Caco-2 (cell line): ENCODE results near the gene ADGRD1. TPM values are rescaled to one million over a fixed set of nuclear protein-coding genes. Genes with fewer than 3 reads are reported as not detected.

Experiments
- BruUV-seq: library from RNA; stranded (reverse); fragments of 400-500 nt; replicated peaks from 2 replicates; lab custom pipeline; 2021; lab: Mats Ljungman, UMichigan
- CTCF ChIA-PET: fragments of 300-600 bp; sonication (Branson Sonifier 250); formaldehyde crosslinking; loops from one replicate; lab custom pipeline; 2022; ENCODE audit warnings: antibody characterized with exemption; lab: Charles Lee
- POLR2A ChIA-PET: fragments of 300-600 bp; sonication (Branson Sonifier 250); formaldehyde crosslinking; loops from one replicate; lab custom pipeline; 2022; ENCODE audit warnings: antibody characterized with exemption; lab: Charles Lee
- DNase-seq, 2 experiments: peaks; one replicate each; pipeline versions ENCODE4 v3.0.0 to v3.0.0-alpha.2; 2020 to 2022
- H3K27me3 ChIP-seq: replicated peaks from 2 replicates; pipeline ENCODE4 v1.6.0; 2011; ENCODE audit warnings: low read length; ENCODE audit not compliant: control insufficient read depth, insufficient read depth
- H3K36me3 ChIP-seq: 2 replicates; pipeline ENCODE4 v1.5.1; 2011; ENCODE audit warnings: low read length; ENCODE audit not compliant: control insufficient read depth, insufficient read depth
- H3K4me1 ChIP-seq: fragments of 250-450 bp; sonication (Bioruptor Pico); 2 replicates; pipeline ENCODE4 v1.5.1; 2020; ENCODE audit warnings: mild to moderate bottlenecking
- H3K4me3 ChIP-seq: 2 replicates; pipeline ENCODE4 v1.5.1; 2011; ENCODE audit warnings: low read depth, mild to moderate bottlenecking, control low read depth, low read length
- H3K9me3 ChIP-seq: fragments of 250-450 bp; sonication (Bioruptor Pico); 2 replicates; pipeline ENCODE4 v1.5.1; 2020; ENCODE audit warnings: mild to moderate bottlenecking, moderate library complexity
- H3K27ac Mint-ChIP-seq: one replicate; pipeline ENCODE4 v1.8.0; 2022; ENCODE audit warnings: mixed read lengths; ENCODE audit not compliant: unreplicated experiment
- H3K27me3 Mint-ChIP-seq: one replicate; pipeline ENCODE4 v1.8.0; 2022; ENCODE audit warnings: mixed read lengths; ENCODE audit not compliant: insufficient read depth, unreplicated experiment
- H3K36me3 Mint-ChIP-seq: one replicate; pipeline ENCODE4 v1.8.0; 2022; ENCODE audit warnings: mild to moderate bottlenecking, mixed read lengths; ENCODE audit not compliant: insufficient read depth, unreplicated experiment
- H3K4me1 Mint-ChIP-seq: one replicate; pipeline ENCODE4 v1.8.0; 2022; ENCODE audit warnings: low read depth, mixed read lengths; ENCODE audit not compliant: unreplicated experiment
- H3K4me3 Mint-ChIP-seq: one replicate; pipeline ENCODE4 v1.8.0; 2022; ENCODE audit warnings: mild to moderate bottlenecking, moderate library complexity, mixed read lengths; ENCODE audit not compliant: unreplicated experiment
- H3K9me3 Mint-ChIP-seq: one replicate; pipeline ENCODE4 v1.8.0; 2022; ENCODE audit warnings: mixed read lengths; ENCODE audit not compliant: unreplicated experiment
- CTCF ChIP-seq, 2 experiments: fragments of 200-600 bp in 1 of 2; IDR thresholded peaks; 1 replicate in 1 of 2; 2 replicates in 1 of 2; pipeline versions ENCODE4 v1.5.1 to v1.8.0; 2011 to 2022; ENCODE audit warnings: antibody characterized with exemption in 1 of 2, control low read depth in 1 of 2, inconsistent platforms in 1 of 2, low read depth in 1 of 2, low read length in 1 of 2, mild to moderate bottlenecking in 1 of 2, moderate library complexity in 1 of 2; ENCODE audit not compliant: insufficient read depth in 1 of 2, severe bottlenecking in 1 of 2, unreplicated experiment in 1 of 2
- intact Hi-C: fragments of 100-400 bp; cut with micrococcal nuclease; formaldehyde crosslinking; loops from one replicate; pipeline ENCODE4 v1.10.0; 2022; ENCODE audit not compliant: unreplicated experiment
- total RNA-seq: library from RNA; stranded (reverse); gene quantifications from 2 replicates; pipeline ENCODE4 v1.2.3, GENCODE V29; 2022

Gene ADGRD1
- total RNA-seq, 1 experiment from 2014 or later: 3.6 TPM

- no peak for TF ChIP-seq CTCF (IDR thresholded peaks at IDR 0.05; ENCODE audit: insufficient read depth in 1 of 2, low read depth in 1 of 2, low read length in 1 of 2, severe bottlenecking in 1 of 2, unreplicated experiment in 1 of 2)
- no peak overlapping the region for H3K4me3 ChIP-seq
- DNase-seq: peak in 1 of 2 experiments; percentile 30
- Mint-ChIP-seq H3K27ac (no peak overlapping the region), H3K36me3 (no peaks in the 10 kb centered on the region), H3K9me3 (no peaks in the 10 kb centered on the region), H3K4me1 (no peaks in the 10 kb centered on the region), H3K4me3 (no peak overlapping the region), H3K27me3 (peaks cover 4% of the 10 kb centered on the region)
- POLR2A ChIA-PET: no interaction called here
- intact Hi-C loops: no loop called here
- 0 out of 2 replicates have a peak, but pooled peaks cover 3% of the 10 kb centered on the region for H3K4me1 ChIP-seq
- H3K36me3 ChIP-seq: no peaks in the 10 kb centered on the region
- CTCF ChIA-PET: no interaction called here
- no peaks in the 10 kb centered on the region for H3K27me3 ChIP-seq
- no peaks in the 10 kb centered on the region for H3K9me3 ChIP-seq
- no TSS peak for BruUV-seq
These were observed 139.3 kb downstream of the ADGRD1 start for GRCh38 chr12:131092901-131093603.

GRCh38 chr12:131093604-131093955 is 139.9 kb downstream of the ADGRD1 start:
- 0 out of 2 replicates have a peak, but pooled peaks cover 3% of the 10 kb centered on the region for H3K4me1 ChIP-seq
- H3K9me3 Mint-ChIP-seq: no peaks in the 10 kb centered on the region
- POLR2A ChIA-PET: no interaction called here
- no peaks in the 10 kb centered on the region for H3K9me3 ChIP-seq
- H3K4me1 Mint-ChIP-seq: no peaks in the 10 kb centered on the region
- no peak for DNase-seq
- intact Hi-C loops: no loop called here
- no peaks in the 10 kb centered on the region for H3K36me3 ChIP-seq
- H3K4me3 ChIP-seq: no peak overlapping the region
- CTCF ChIA-PET: no interaction called here
- TF ChIP-seq CTCF (IDR thresholded peaks at IDR 0.05; ENCODE audit: insufficient read depth in 1 of 2, low read depth in 1 of 2, low read length in 1 of 2, severe bottlenecking in 1 of 2, unreplicated experiment in 1 of 2): no peak
- no TSS peak for BruUV-seq
- no peaks in the 10 kb centered on the region for H3K36me3 Mint-ChIP-seq
- H3K27me3 Mint-ChIP-seq: peaks cover 4% of the 10 kb centered on the region
- no peak overlapping the region for H3K4me3 Mint-ChIP-seq
- H3K27me3 ChIP-seq: no peaks in the 10 kb centered on the region
- H3K27ac Mint-ChIP-seq: no peak overlapping the region

GRCh38 chr12:131093971-131094830 is 140.5 kb downstream of the ADGRD1 start:
- no peak overlapping the region for H3K4me3 ChIP-seq
- intact Hi-C loops: no loop called here
- Mint-ChIP-seq H3K4me3 (no peak overlapping the region), H3K36me3 (no peaks in the 10 kb centered on the region), H3K9me3 (no peaks in the 10 kb centered on the region), H3K4me1 (no peaks in the 10 kb centered on the region), H3K27ac (no peak overlapping the region), H3K27me3 (peaks cover 4% of the 10 kb centered on the region)
- H3K27me3 ChIP-seq: no peaks in the 10 kb centered on the region; the same call in 1 of the 2 replicates
- peak in 1 of 2 experiments; percentile 13 for DNase-seq
- no TSS peak for BruUV-seq
- H3K4me1 ChIP-seq: 0 out of 2 replicates have a peak, but pooled peaks cover 3% of the 10 kb centered on the region
- POLR2A ChIA-PET: no interaction called here
- CTCF ChIA-PET: no interaction called here
- no peaks in the 10 kb centered on the region for H3K9me3 ChIP-seq
- H3K36me3 ChIP-seq: no peaks in the 10 kb centered on the region
- no peak for TF ChIP-seq CTCF (IDR thresholded peaks at IDR 0.05; ENCODE audit: insufficient read depth in 1 of 2, low read depth in 1 of 2, low read length in 1 of 2, severe bottlenecking in 1 of 2, unreplicated experiment in 1 of 2)
